Left lung (tissue), 10 donors: Measurements from ENCODE around the gene ZC3H12D. TPM values are rescaled to one million over a fixed set of nuclear protein-coding genes. Genes with fewer than 3 reads are reported as not detected.
A peak's percentile ranks its signal among the peaks of the same experiment; 100 is the strongest.
"Not testable (repeated sequence)": the region's sequence is repeated elsewhere in the genome, so short reads cannot be mapped to it uniquely, and the experiment has no call there.

Experiments used
- ATAC-seq: fragments of 200-7000 bp; cut with Tn5 transposase; one replicate; pipeline ENCODE4 v1.9.1; 2020; ENCODE audit warnings: moderate library complexity
- DNase-seq, 4 donors: peaks; one replicate each; pipeline ENCODE4 v3.0.0-alpha.2; 2013 to 2020
- H3K27ac ChIP-seq, 2 donors: fragments of 200-600 bp; sonication (generic) in 1 of 2; one replicate each; pipeline versions ENCODE4 v1.5.0 to v1.8.0; 2020 to 2021
- H3K27me3 ChIP-seq, 2 donors: fragments of 200-600 bp; sonication (generic) in 1 of 2; one replicate each; pipeline versions ENCODE4 v1.5.0 to v1.8.0; 2020 to 2021
- H3K36me3 ChIP-seq, 2 donors: fragments of 200-600 bp; sonication (generic) in 1 of 2; one replicate each; pipeline versions ENCODE4 v1.5.0 to v1.8.0; 2020 to 2021
- H3K4me1 ChIP-seq, 2 donors: fragments of 200-600 bp; one replicate each; pipeline ENCODE4 v1.8.0; 2021
- H3K4me3 ChIP-seq, 2 donors: fragments of 200-600 bp; sonication (generic) in 1 of 2; one replicate each; pipeline versions ENCODE4 v1.5.0 to v1.8.0; 2020 to 2021; ENCODE audit warnings: mild to moderate bottlenecking in 1 of 2
- H3K9me3 ChIP-seq, 2 donors: fragments of 200-600 bp; sonication (generic) in 1 of 2; one replicate each; pipeline versions ENCODE4 v1.5.0 to v1.8.0; 2020 to 2021
- intact Hi-C, 2 donors: fragments of 100-400 bp; cut with DNase I; formaldehyde crosslinking; loops; one replicate each; pipeline versions ENCODE4 v1.11.2 to v1.14.2; 2022
- polyA plus RNA-seq, 6 donors: library from polyadenylated mRNA; unstranded; fragments of 120-200 nt; gene quantifications; one replicate each; pipeline ENCODE4 v1.2.1, GENCODE V29; 2013; ENCODE audit not compliant: insufficient read length in 6 of 6
- total RNA-seq, 2 donors: library from RNA; stranded (reverse); fragmentation: NEBNext Ultra II Directional; extraction: Animal tissue kit (Norgen Biotek cat#: 25700); gene quantifications; one replicate each; pipeline ENCODE4 v1.2.1, GENCODE V29; 2021
- TF ChIP-seq, protein P1 (sequence below), 2 donors: fragments of 200-600 bp; sonication (generic) in 1 of 2; IDR thresholded peaks; one replicate each; pipeline versions ENCODE4 v1.5.0 to v1.8.0; 2021; ENCODE audit warnings: antibody characterized with exemption in 2 of 2
- donor health status: DM: no; HTN: yes; CAD: no.
- donor health status: DM: no; HTN: no; CAD: no.

ZC3H12D gene
- total and polyA plus RNA-seq, 8 donors, result 0.45 to 4.1 (median 0.85) TPM

DNA sequence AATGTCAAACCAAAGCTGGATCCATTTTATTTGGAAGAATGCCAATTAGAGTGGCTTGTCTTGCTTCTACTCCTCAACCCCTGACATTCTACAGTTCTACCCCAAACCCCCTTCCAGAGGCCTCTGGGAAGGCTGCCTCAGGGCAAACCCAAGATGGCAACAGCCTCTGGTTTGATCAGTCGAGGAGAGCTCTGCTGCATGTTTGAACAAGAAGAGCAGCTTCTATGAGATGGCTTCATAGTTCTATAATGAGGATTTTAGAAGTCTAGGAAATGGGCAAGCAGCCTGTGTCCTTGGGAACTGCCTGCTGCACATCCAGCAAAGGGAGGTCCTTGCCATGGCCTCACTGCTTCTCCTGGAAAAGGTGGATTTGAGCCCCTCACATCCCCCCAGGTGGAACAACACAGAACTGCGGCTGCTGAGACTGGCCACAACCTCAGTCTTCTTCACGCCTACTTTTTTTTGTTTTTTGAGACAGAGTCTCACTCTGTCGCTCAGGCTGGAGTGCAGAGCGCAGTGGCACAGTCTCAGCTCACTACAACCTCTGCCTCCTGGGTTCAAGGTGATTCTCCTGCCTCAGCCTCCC, 37.9 kb downstream of the ZC3H12D start:
- ATAC-seq (no peak), DNase-seq (peak in 1 of 4 donors; percentile 8)
- Histone ChIP-seq H3K27me3 (peaks cover 6 to 19% of the 10 kb centered on the region in 2 donors), H3K4me3 (no peak overlapping the region), H3K36me3 (no peaks in the 10 kb centered on the region), H3K27ac (no peak overlapping the region), H3K9me3 (no peaks in the 10 kb centered on the region), H3K4me1 (peaks cover 0 to 18% of the 10 kb centered on the region in 2 donors)
- intact Hi-C loops, result no loop called here
- TF ChIP-seq, protein P1, sequence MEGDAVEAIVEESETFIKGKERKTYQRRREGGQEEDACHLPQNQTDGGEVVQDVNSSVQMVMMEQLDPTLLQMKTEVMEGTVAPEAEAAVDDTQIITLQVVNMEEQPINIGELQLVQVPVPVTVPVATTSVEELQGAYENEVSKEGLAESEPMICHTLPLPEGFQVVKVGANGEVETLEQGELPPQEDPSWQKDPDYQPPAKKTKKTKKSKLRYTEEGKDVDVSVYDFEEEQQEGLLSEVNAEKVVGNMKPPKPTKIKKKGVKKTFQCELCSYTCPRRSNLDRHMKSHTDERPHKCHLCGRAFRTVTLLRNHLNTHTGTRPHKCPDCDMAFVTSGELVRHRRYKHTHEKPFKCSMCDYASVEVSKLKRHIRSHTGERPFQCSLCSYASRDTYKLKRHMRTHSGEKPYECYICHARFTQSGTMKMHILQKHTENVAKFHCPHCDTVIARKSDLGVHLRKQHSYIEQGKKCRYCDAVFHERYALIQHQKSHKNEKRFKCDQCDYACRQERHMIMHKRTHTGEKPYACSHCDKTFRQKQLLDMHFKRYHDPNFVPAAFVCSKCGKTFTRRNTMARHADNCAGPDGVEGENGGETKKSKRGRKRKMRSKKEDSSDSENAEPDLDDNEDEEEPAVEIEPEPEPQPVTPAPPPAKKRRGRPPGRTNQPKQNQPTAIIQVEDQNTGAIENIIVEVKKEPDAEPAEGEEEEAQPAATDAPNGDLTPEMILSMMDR (IDR thresholded peaks at IDR 0.05), result no peak

DNA sequence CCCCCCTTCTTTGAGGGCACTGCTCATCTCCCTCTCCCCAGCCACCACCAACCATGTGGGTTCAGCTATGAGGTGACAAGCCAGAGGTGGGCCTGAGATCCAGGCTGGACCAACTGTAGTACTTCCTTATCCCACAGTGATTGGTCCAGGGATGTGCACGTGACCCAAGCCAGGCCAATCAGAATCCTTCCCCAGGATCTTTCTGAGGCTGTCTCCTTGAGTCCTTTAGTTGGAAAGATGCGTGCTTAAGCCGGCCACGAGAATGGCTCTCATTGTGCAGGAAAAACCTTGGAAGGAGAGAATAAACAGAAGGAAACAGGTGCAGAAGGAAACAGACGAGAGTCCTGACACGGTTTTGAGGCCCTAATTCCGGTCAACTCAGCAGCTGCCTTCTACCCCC, 39.2 kb downstream of the ZC3H12D start:
- Histone ChIP-seq H3K4me3 (no peak overlapping the region), H3K4me1 (peaks cover 0 to 6% of the 10 kb centered on the region in 2 donors), H3K27me3 (peaks cover 3 to 6% of the 10 kb centered on the region in 2 donors), H3K36me3 (no peaks in the 10 kb centered on the region), H3K27ac (no peak overlapping the region), H3K9me3 (no peaks in the 10 kb centered on the region)
- ATAC-seq, result no peak
- DNase-seq, result peak in 1 of 4 donors; percentile 5
- TF ChIP-seq, protein P1 (IDR thresholded peaks at IDR 0.05), result no peak
- intact Hi-C loops, result no loop called here

DNA sequence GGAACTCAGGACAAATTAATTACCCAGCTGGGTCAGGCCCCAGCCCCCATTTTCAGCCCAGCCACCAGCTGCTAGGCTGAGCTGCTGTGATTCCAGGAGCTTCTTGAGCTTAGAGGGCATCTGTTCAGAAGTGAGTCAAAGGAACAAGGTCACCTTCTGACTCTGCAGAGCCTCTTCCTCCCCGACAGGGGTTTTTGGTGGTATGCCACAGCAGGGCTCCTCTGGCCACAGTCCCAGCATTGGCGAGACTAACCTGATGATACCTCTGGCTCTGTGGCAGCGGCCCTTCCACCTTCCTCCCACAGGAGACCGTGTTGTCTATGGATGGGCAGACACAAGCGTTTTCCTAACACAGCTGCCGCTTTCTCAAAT, 39.7 kb downstream of the ZC3H12D start:
- intact Hi-C loops, result no loop called here
- DNase-seq (peak in 1 of 4 donors; percentile 25), ATAC-seq (no peak)
- Histone ChIP-seq H3K27ac (no peak overlapping the region), H3K4me3 (no peak overlapping the region), H3K9me3 (no peaks in the 10 kb centered on the region), H3K4me1 (peaks cover 0 to 1% of the 10 kb centered on the region in 2 donors), H3K36me3 (no peaks in the 10 kb centered on the region), H3K27me3 (peaks cover 0 to 1% of the 10 kb centered on the region in 2 donors)
- TF ChIP-seq, protein P1 (IDR thresholded peaks at IDR 0.05), result no peak

DNA sequence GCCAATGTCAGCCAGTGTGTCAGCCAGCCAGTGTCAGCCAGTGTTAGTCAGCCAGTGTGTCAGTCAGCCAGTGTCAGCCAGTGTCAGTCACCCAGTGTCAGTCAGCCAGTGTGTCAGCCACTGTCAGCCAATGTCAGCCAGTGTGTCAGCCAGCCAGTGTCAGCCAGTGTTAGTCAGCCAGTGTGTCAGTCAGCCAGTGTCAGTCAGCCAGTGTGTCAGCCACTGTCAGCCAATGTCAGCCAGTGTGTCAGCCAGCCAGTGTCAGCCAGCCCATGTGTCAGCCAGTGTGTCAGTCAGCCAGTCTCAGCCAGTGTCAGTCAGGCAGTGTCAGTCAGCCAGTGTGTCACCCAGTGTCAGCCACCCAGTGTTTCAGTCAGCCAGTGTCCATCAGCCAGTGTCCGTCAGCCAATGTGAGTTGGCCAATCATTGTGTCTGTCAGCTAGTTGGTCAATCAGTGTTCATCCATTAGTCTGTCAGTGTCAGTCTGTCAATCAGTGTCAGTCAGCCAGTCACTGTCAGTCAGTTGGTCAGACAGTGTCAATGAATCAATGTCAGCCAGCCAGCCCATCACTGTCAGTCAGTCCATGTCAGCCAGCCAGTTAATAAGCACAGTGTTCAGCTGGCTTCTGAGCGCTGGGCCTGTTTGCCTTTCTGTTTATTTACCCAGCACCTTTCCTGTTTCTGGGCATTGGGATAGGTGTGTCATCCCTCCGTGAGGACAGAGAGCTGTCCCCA, 40.3 kb downstream of the ZC3H12D start:
- ATAC-seq, DNase-seq, H3K4me3 ChIP-seq, H3K36me3 ChIP-seq, H3K4me1 ChIP-seq, H3K9me3 ChIP-seq, H3K27ac ChIP-seq, H3K27me3 ChIP-seq, intact Hi-C loops: not testable (repeated sequence)

DNA sequence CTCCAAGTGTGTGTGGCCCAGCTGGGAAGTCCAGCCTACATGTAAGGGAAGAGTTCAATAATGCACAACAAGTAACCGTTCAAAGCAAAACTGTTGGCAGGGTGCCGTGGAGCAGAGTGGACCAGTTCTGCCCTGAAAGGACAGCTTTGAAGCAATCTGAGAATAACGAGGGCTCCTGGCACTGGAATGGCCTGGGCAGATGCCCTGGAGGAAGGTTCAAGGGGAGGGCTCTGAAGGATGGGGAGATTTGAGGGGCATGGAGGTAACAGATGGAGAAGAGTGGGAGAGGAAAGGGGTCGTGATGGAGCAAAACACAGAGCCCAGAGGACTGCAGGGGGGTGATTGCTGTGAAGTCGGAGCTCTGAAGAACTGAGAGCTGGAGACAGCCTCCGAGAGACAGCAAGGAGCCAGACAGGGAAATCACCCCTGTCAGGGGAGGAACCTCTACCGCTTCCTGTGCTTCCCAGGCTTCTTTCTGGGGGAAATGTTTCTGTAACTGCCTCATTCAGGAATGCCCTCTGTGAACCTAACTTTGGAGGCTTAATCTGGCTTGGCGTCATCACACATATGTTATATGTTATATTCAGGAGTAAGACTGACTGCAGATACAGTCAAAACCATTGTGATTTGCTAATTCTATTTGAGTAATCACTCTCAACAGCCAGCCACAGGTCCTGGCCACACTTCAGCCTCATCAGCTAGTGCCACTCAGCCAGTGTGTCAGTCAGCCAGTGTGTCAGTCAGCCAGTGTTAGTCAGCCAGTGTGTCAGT, 41.2 kb downstream of the ZC3H12D start:
- intact Hi-C loops, result no loop called here
- TF ChIP-seq, protein P1 (IDR thresholded peaks at IDR 0.05), result no peak
- Histone ChIP-seq H3K4me3 (no peak overlapping the region), H3K27me3 (no peaks in the 10 kb centered on the region), H3K9me3 (no peaks in the 10 kb centered on the region), H3K36me3 (no peaks in the 10 kb centered on the region), H3K4me1 (no peaks in the 10 kb centered on the region), H3K27ac (no peak overlapping the region)
- ATAC-seq (no peak), DNase-seq (peak in 1 of 4 donors; percentile 45)
